PC-3 (cell line): ENCODE results near the gene CEP85.

Experiments
- CTCF ChIP-seq: fragments of 300-600 bp; sonication (generic); conservative IDR thresholded peaks from 2 replicates; pipeline ENCODE4 v1.5.1; 2017; ENCODE audit warnings: antibody characterized with exemption, low read depth, mild to moderate bottlenecking, low read length
- EZH2 ChIP-seq: fragments of 300-600 bp; sonication (generic); IDR thresholded peaks from one replicate; pipeline ENCODE4 v1.6.1; 2017; ENCODE audit warnings: antibody characterized with exemption, mild to moderate bottlenecking, low read length; ENCODE audit not compliant: unreplicated experiment
- EZH2phosphoT487 ChIP-seq: fragments of 300-600 bp; sonication (generic); IDR thresholded peaks from 2 replicates; pipeline ENCODE4 v1.6.1; 2018; ENCODE audit warnings: mild to moderate bottlenecking, antibody characterized with exemption, low read length, borderline replicate concordance

- TF ChIP-seq EZH2 (no peak), CTCF (no peak), EZH2phosphoT487 (no peak)
Measured at GRCh38 chr1:26302733-26303405, 68.9 kb downstream of the CEP85 start.
